ENCODE data around the gene PPP2R5C.

The PPP2R5C gene

DNA sequence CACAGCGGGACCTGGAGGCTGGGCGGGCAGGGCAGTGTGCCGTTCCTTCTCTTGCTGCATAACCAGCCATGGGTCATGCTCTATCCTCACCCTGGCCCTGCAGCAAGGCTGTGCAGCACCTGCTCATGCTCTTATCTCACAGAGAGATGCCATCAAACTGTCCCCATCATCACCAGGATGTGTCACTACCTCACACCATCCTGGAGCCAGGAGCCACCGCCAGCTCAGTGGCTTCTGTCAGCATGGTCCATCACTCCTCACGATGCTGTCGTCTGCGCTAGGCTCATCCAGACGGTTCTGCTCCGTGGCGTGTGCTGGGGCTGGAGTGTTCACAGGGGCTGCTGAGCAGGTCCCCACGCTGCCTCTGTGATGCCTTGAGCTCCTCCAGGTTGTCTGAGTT lies 125.7 kb downstream of the PPP2R5C start:
- DNase-seq (ENCODE audit: low read depth), result no peak

DNA sequence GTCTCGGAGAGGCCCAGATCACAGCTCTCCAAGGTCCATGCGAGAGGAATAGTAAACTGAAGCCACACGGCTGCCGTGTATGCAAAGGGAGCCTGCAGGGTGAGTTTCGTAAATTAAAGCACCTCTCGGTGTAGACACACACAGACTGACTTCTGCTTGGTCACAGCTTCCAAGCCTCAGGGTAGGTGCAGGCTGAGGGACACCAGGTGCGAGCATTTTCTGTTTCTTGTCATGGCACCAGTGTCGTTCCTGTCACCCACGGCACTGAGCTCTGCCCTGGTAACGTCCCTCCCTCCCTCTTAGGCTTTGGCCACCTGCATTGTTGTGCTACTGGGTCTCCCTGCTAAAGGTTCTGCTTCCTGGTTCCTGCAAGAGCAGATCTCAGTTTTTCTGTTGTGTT lies 126.7 kb downstream of the PPP2R5C start:
- DNase-seq (ENCODE audit: low read depth), result no peak

DNA sequence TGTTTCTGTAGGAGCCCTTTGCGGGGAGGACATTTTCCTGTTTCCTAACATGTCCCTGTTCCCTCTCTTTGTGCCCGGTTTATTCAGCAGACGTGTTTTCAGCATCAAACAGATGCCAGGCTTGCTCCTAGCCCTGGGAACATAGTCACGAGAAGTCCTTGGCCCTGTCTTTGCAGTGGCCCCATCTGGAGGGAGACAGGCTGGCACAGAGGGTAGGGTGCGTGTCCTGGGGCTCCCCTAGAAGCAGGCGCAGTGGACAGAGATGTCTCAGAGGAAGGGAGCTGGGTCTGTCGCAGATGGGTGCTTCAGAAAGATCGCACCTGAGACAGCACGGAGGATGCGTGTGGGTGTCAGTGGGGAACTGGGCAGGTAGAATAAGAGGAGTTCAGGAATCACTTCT lies 127.9 kb downstream of the PPP2R5C start:
- no peak for DNase-seq (ENCODE audit: low read depth)

DNA sequence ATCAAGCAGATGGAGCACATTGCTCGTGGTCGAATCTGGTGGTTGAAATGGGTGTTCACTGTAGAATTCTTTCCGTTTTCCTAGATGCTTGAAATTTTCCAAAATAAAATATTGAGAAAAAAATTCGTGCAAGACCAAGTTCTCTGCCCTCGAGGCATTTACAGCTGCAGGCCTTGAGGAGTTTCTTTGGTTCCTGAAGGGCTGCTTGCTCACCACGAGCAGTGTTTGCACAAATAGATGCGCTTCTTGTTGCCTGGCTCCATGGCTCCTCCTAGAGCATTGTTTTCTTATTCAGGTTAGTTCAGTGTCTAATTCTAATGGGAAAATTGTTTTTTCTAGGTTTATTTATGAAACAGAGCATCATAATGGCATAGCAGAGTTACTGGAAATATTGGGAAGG lies 128.4 kb downstream of the PPP2R5C start:
- DNase-seq (ENCODE audit: low read depth), result no peak

DNA sequence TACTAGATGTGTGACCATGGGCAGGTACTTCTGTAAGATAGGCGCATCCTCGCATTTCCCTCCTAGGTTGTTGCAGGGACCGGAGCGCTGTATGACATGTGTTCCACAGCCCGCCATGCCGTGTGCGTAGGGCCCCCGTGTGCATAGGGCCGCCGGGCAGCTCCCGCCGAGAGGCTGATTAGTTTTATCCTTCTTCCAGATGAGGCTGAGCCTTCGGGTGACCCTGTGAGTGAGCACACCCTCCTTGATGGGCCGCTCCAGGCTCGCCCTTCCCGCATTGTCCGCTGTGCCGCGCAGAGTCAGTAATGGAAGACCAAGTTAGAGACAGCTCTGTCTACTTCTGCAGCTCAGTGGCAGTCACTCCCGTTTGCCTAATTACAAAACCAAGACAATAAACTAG lies 130.0 kb downstream of the PPP2R5C start:
- DNase-seq (ENCODE audit: low read depth), result no peak

DNA sequence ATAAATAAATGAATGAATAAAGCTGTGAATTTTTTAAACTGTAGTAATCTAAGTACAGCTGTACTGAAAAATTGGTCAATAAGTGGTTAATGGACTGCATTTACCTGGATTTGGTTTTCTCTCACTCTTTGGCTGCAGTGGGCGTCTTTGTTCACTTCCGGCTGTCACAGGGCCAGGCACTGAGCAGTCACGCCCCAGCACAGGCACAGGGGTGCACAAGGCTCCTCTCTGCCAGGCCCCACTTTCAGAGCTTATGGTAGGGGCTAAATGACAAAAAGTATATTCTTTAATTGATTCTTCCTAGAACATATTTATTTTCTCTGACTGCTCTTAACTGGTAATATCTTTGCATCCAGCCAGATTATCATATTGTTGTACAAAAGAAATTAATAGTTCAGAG lies 132.2 kb downstream of the PPP2R5C start:
- DNase-seq (ENCODE audit: low read depth), result no peak

DNA sequence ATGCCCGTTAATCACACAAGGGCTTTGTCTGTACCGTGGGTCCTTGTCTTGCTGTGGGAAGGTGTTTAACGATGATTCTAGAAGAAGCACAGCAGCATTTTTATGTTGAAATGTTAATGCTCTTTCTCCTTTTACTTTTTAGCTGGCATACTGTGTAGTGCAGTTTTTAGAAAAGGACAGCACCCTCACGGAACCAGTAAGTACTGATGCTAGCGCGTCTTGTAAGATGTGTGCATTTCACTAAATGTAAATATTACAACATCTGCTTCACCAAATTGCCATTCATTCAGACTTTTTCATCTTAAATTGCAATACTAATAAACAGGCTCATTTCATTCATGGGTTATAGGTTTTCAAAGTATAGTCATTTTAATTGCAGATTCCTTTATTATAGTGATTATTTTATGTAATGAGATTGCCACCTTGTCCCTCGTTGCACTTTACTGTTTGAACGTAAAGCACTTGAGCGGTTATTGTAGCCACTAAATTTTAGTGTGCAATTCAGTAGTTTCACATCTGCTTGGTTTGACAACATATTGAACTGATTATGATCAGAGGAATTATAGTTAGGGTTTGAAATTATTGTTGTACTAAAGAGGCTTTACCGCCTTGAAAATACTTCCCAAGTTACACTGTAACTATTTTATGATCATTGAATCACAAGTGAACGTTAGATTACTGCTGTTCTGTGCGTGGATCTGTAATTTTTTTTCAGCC lies 133.0 kb downstream of the PPP2R5C start:
- no peak for DNase-seq (ENCODE audit: low read depth)

DNA sequence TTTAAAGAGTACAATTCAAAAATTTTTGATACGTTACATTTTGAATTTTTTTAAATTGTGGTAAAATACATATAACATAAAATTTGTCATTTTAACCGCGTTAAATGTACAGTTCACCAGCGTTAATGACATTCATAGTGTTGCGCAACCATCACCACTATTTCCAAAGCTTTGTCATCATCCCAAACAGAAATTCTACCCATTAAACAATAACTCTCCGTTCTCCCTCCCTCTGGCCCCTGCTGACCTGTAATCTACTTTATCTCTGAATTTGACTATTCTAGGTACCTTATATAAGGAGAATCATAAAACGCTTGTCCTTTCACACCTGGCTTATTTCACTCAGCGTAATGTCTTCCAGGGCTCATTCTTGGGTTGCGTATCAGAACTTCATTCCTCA lies 133.7 kb downstream of the PPP2R5C start:
- no peak for DNase-seq (ENCODE audit: low read depth)

DNA sequence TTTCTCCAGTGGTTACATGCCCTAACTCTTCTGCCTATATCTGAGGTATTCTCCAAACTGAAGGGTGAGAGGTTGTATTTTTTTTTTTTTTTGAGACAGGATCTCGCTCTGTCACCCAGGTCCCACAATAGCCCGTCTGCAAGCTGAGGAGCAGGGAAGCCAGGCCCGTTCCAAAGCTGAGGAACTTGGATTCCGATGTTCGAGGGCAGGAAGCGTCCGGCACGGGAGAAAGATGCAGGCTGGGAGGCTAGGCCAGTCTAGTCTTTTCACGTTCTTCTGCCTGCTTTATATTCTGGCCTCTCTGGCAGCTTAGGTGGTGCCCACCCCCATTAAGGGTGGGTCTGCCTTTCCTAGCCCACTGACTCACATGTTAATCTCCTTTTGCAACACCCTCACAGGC lies 135.8 kb downstream of the PPP2R5C start:
- no peak for DNase-seq (ENCODE audit: low read depth)

DNA sequence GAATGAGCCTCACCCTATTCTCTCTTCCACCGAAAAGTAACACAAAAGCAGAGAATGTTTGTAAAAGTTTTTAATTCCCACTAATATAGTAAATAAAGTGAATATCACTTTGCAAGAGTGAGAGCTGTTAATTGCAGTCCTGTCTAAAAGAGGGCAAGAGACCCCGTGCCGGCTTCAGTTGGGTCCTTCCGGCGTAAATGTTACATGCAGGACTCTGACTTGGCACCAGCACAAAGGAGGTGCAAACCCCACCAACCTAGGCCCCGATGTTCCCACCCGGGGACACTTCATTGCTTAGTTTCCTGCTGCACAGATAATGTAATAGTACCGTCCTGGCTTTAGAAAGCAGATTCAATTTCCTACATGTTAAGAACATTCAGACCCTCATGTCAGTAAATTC lies 136.9 kb downstream of the PPP2R5C start:
- DNase-seq (ENCODE audit: low read depth), result no peak

DNA sequence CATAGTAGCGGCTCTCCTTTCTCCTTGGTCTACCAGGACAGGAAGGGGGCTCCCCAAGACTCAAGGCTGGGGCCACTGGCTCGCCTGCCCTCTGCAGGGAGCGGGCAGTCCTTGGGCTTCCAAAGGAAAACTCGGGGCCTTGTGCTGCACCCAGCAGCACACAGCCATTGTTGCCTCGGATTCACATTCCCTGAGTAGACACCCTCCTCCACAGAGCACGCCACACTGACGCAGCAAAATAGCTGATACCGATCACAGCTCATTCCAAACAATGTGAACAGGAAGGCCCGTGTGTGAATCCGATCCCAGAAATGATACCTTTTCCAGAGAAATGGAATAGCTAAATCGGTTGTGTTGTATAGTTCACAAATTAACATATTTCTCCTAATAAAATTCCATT lies 137.8 kb downstream of the PPP2R5C start:
- no peak for DNase-seq (ENCODE audit: low read depth)

DNA sequence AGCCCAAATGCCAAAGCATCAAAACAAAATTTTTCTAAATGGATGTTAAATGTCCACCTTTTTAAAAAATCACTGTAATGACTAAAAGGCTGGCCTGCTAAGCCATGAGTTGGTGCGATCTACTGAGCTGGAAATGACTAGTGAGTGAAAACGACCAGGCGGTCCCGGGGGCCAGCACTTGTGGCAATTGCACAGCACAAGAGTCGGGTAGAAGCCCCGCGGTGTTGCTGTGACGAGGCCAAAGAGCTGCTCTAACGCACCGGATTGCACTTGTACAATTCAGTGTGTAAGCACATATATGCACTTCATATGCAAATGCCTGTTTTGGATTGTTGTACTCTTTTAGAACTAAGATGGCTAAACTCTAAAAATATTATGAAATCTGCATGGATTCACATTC lies 138.7 kb downstream of the PPP2R5C start:
- no peak for DNase-seq (ENCODE audit: low read depth)

DNA sequence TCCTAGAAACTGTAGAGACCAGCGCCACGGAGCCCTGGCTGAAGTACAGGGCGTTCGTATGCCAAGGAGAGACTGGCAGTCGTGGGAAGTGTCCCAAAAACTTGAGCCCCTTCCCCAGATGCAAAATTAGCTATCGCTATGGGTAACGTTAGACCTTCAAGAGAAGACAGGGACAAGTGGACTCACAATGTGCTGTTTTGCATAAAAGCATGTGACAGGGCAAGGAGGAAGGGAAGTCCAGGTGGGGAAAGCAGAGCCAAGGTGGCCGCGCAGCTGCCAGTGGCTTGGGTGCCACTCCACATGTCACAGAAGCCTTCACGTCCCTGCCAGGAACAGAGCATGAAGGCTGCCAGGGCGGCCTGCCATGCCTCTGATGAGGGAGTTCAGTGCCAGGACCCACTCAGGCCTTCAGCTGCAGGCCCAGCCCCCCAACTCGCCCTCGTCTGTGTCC lies 141.6 kb downstream of the PPP2R5C start:
- no peak for DNase-seq (ENCODE audit: low read depth)

DNA sequence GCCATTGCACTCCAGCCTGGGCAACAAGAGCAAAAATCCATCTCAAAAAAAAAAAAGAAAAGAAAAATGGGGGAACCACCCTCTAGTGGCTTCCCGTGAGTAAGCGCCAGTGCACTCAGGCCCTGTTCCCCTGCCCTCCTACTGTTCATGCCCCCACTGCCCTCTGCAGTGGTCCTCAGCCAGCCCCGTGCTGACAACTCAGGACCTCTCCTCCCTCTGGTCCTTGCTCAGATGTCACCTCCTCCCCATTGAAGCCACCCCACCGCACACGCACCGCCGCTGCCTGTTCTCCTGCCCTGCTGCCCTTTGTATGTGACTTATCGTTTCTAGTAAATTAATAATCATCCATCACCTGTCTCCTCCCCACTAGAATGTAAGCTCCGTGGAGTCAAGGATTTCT lies 144.1 kb downstream of the PPP2R5C start:
- no peak for DNase-seq (ENCODE audit: low read depth)

DNA sequence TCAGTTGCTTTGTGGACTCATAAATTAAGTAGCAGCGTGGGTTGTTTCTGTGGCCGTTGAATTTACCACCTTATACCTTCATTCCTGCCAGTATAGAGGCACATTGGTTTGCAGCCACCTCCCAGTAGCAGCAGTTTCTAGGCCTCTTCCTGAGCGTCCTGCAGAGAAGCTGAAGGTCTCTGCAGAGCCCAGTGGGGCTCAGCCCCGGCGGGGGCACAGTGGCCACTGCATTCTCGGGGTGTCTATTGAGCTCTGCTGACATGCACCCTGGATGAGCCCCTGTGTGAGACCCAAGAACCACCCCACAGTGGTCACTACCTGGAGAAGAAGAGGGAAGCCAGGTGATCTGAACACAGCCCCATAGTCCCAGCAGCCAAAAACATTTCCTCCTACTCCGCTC lies 145.1 kb downstream of the PPP2R5C start:
- DNase-seq (ENCODE audit: low read depth), result no peak

DNA sequence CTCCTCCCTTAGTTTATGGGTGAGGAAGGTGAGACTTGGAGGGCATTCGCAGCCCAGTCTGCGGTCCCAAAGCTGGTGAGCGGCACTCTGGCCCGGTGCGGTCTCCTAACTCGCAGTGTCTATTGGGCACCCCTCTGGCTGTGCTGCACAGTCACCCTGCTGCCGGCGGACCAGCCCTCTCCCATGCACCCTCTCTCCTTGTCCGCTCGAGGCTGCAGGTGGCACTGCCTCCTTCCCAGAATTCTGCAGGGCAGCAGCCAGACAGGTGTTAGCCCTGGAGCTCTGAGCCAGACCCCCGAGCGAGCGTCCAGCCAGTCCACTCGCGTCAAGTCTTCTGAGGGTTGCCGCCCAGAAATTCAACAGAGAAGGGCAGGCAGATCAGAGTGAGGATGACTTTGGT lies 146.1 kb downstream of the PPP2R5C start:
- no peak for DNase-seq (ENCODE audit: low read depth)

DNA sequence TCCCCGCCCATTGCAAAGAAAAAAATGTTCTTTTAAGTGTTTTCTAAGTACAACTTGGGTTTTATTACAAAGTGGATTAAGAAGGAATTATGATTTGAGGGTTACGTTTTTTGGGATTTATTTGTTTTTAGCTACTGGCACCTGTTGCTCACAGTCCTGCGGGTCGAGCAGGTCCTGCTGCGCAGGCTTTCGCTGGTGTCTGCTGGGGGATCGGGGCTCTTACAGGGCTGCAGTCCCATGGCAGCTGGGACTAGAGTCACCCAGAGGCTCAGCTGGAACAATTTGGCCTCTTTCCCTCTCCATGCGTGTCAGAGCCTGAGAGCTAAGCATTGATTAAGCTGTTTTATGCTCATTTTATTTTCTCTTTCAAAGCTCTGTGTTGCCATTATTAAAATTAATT lies 147.3 kb downstream of the PPP2R5C start:
- DNase-seq (ENCODE audit: low read depth), result no peak

DNA sequence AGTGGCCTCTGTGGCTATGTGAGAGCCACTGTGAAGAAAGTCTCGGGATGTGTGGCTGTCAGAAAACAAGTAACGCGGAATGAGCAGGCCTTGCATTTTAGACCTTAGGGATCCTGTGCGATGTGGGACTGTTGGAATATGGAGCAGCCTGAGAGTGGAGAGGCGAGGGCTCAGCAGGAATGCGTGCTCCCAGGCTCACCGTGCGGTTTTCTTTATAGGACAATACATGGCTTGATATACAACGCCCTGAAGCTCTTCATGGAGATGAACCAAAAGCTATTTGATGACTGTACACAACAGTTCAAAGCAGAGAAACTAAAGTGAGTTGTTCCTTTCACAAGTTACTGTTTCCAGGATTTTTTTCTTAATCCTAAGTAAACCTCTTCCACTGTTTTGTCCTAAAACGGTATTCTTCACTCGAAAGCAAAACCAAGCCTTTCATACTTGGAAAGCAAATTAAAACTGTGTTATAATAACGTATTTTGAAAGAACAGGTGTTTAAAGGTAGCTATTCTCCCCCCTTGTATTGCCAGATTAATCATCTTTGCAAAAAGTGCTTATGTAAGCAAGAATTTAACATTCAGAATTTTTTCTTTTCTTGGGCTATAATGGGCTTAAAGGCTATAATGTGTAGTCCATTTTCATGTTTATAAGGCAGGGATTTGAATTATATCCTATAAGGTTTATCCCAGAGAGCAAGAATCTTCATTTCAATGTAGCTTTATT lies 148.0 kb downstream of the PPP2R5C start:
- DNase-seq (ENCODE audit: low read depth), result no peak

DNA sequence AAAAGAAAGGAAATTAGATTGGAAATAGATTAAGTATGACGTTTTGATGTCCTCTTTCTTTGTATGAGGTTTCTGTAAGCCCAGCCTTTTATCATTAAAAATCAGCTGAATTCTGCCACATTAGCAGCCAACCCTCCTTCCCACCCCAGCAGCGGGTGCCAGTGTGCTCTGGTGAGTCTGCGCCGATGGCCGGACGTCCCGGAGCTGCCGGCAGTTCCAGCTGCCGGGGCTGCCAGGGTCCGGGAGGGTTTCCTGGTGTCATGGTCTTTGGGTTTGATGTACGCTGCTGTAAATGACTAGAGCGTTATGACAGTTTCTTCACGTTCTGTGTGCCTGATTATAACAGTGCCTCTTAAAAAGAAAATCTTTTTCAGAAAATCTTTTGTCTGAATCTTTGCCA lies 151.3 kb downstream of the PPP2R5C start:
- no peak for DNase-seq (ENCODE audit: low read depth)

DNA sequence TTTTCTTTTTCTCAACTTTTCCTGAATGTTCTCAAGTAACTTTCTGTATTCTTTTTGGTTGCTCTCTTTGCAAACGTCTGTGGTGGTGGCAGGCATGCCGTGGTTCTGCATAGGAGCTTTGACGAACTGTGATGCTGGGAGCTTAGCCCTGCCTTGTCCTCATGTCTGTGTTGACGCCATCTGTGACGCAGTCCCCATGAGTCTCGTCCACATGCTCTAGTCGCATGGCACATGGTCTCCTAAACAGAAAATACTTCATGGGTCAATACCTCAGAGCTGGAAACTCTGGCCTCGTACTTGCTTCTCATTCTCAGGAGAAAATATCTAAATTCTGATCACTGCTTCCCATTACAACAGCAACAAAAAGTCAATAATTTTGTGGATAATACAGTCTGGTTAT lies 152.6 kb downstream of the PPP2R5C start:
- DNase-seq (ENCODE audit: low read depth), result no peak

DNA sequence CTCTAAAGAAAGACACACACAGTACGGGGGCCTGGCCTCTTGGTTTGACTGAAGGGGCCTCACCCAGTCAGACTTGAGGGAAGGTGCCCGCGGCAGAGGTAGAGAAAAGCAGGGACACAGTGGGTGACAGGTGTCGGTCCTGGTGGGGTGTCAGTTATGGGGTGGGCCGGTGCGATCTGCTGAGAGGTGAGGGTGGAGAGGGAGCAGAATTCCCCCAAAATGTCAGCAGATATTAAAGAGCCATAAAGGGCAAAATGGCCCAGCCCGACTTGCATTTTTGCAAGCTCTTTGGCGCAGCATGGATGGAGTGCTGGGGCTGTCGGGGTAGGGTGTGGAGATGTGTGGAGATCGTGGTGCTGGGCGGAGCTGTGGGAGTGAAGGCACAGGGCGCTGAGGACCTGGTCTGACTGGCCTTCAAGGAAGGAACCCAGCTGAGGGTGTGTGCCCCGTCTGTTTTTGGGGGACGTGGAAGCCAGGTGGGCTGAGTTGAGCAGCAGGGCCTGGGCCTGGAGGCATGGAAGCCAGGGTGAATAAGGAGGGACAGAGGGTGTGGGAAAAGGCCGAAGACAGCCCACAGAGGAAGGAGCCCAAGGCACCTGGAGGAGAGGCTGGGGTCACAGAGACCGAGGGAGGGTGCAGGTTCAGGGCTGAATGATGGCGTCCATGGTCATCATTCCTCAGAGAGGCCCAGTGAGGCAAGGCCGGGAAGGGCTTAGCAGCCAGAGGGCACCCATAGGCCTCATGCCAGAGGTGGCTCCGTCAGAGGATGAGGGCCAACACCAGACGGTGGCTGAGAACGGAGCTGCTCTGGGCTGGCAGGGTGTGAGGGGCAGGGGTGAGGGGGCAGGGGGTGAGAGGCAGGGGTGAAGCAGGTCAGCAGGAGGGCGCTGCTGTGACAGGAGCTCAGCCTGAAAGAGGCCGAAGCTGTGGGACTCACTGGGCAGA lies 154.6 kb downstream of the PPP2R5C start:
- no peak for DNase-seq (ENCODE audit: low read depth)

DNA sequence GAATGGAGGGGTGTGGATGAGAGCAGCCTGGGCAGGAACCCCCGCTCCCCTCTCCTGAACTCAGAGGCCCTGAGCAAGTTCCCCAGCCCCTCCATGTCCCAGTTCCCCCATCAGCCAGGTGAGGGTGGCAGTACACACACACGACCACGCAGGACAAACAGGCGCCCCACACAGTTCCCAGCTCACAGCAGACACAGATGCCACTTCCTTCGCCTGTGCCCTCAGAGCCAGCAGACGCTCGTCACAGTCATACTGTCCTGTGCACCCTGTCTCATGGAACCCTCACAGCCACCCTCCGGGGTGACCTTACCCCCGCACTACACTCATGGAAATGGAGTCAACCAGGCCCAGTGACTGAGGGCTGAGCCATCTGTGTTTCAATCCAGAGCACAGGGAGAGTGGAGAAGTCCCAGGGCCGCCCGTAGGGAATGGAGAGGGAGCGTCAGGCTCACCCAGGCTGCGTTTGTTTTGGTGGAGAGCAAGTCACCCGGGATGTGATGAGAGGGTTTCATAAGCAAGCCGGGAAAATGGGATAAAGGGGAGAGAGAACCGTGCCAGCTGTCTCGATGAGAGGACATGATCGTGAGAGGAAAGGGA lies 155.4 kb downstream of the PPP2R5C start:
- no peak for DNase-seq (ENCODE audit: low read depth)
